Thoracic aorta (tissue), 2 donors: Measurements from ENCODE around the gene CCDC33. TPM values are rescaled to one million over a fixed set of nuclear protein-coding genes. Genes with fewer than 3 reads are reported as not detected.

Source experiments
- ATAC-seq: fragments of 150-250 bp; one replicate; pipeline ENCODE4 v1.8.0; 2017; ENCODE audit warnings: low read depth; ENCODE audit not compliant: insufficient number of reproducible peaks, low FRiP score
- DNase-seq: peaks from one replicate; pipeline ENCODE4 v3.0.0-alpha.2; 2020; ENCODE audit warnings: low spot score
- H3K27ac ChIP-seq, 2 donors: fragments of 200-600 bp; sonication (generic); 1 replicate in 1 of 2; 2 replicates in 1 of 2; pipeline ENCODE4 v1.5.1; 2016; ENCODE audit warnings: mild to moderate bottlenecking in 2 of 2, moderate library complexity in 2 of 2
- H3K27me3 ChIP-seq: fragments of 200-600 bp; sonication (generic); replicated peaks from 2 replicates; pipeline ENCODE4 v1.6.0; 2016; ENCODE audit warnings: mild to moderate bottlenecking; ENCODE audit not compliant: insufficient read depth
- H3K36me3 ChIP-seq: fragments of 200-600 bp; sonication (generic); one replicate; pipeline ENCODE4 v1.5.1; 2016
- H3K4me1 ChIP-seq, 2 donors: fragments of 200-600 bp; sonication (generic); 1 replicate in 1 of 2; 2 replicates in 1 of 2; pipeline versions ENCODE4 v1.5.1 to v1.6.0; 2016; ENCODE audit warnings: low read depth in 2 of 2, mild to moderate bottlenecking in 1 of 2; ENCODE audit not compliant: control insufficient read depth in 1 of 2
- H3K4me3 ChIP-seq: fragments of 200-600 bp; sonication (generic); 2 replicates; pipeline ENCODE4 v1.5.1; 2016; ENCODE audit warnings: mild to moderate bottlenecking
- H3K9me3 ChIP-seq: fragments of 200-600 bp; sonication (generic); 2 replicates; pipeline ENCODE4 v1.5.1; 2016
- CTCF ChIP-seq: fragments of 200-600 bp; sonication (generic); IDR thresholded peaks from one replicate; pipeline ENCODE4 v1.5.1; 2019; ENCODE audit warnings: antibody characterized with exemption
- total RNA-seq, 2 donors: library from RNA; depleted of rRNA; stranded (reverse); fragments of >200 nt; gene quantifications; one replicate each; pipeline versions ENCODE4 v1.1.0 to v1.2.3, GENCODE V29; 2016

The CCDC33 gene
- total RNA-seq, 2 donors from 2014 or later, result not detected

GRCh38 chr15:74208901-74209559 is 27.1 kb upstream of the CCDC33 start:
- no peaks in the 10 kb centered on the region for H3K36me3 ChIP-seq
- no peak overlapping the region for H3K4me3 ChIP-seq
- no peak overlapping the region for H3K27ac ChIP-seq
- peaks cover 5 to 62% of the 10 kb centered on the region in 2 donors for H3K4me1 ChIP-seq
- TF ChIP-seq CTCF, result no peak
- no peaks in the 10 kb centered on the region for H3K9me3 ChIP-seq
- H3K27me3 ChIP-seq, result no peaks in the 10 kb centered on the region
- DNase-seq, result no peak
- no peak for ATAC-seq

- no peak for ATAC-seq
- Histone ChIP-seq H3K27ac (no peak overlapping the region), H3K4me3 (no peak overlapping the region)
Measured at GRCh38 chr15:74209560-74209958, 26.6 kb upstream of the CCDC33 start.

GRCh38 chr15:74209997-74210671 is 26.0 kb upstream of the CCDC33 start:
- H3K27ac ChIP-seq, result peak overlapping the region; percentile 30 to 51
- no peaks in the 10 kb centered on the region for H3K36me3 ChIP-seq
- H3K4me1 ChIP-seq, result peaks cover 0 to 51% of the 10 kb centered on the region in 2 donors
- ATAC-seq (peak; percentile 71), DNase-seq (no peak)
- no peaks in the 10 kb centered on the region for H3K27me3 ChIP-seq
- TF ChIP-seq CTCF, result no peak
- no peak overlapping the region for H3K4me3 ChIP-seq
- H3K9me3 ChIP-seq, result no peaks in the 10 kb centered on the region

More at GRCh38 chr15:74209560-74209958, 26.6 kb upstream of the CCDC33 start:
- H3K36me3 ChIP-seq, result no peaks in the 10 kb centered on the region
- no peaks in the 10 kb centered on the region for H3K27me3 ChIP-seq
- DNase-seq, result no peak
- TF ChIP-seq CTCF, result peak; percentile 5
- peaks cover 1 to 57% of the 10 kb centered on the region in 2 donors for H3K4me1 ChIP-seq
- H3K9me3 ChIP-seq, result no peaks in the 10 kb centered on the region

DNA sequence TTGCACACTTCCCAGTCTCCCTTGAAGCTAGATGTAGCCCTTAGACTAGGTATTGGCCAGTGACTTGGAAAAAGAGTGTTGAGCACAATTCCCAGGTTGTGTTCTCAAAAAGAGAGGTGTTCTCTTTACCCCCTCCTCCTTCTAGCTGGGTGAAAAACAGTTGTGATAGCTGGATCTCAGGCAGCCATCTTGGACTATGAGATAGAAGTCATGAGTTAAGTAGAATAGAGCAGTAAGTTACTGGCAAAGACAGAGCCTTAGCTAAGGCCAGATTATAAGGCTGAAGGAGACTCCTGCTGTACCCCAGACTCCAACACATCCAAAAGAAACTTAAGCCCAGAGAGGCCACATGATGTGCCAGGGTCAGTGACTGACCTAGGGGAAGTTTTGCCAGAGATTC is 25.4 kb upstream of the CCDC33 start:
- no peak for DNase-seq
- no peak for TF ChIP-seq CTCF
- no peaks in the 10 kb centered on the region for H3K27me3 ChIP-seq
- no peaks in the 10 kb centered on the region for H3K36me3 ChIP-seq
- peak; percentile 7 for ATAC-seq
- H3K9me3 ChIP-seq, result no peaks in the 10 kb centered on the region
- H3K4me1 ChIP-seq, result peaks cover 0 to 45% of the 10 kb centered on the region in 2 donors
- H3K27ac ChIP-seq, result peak overlapping the region; percentile 30 to 51
- H3K4me3 ChIP-seq, result no peak overlapping the region

- no peak for TF ChIP-seq CTCF
- no peak for ATAC-seq
- H3K36me3 ChIP-seq, result no peaks in the 10 kb centered on the region
Measured at GRCh38 chr15:74211656-74212055, 24.5 kb upstream of the CCDC33 start.

More at GRCh38 chr15:74211656-74212055, 24.5 kb upstream of the CCDC33 start:
- no peaks in the 10 kb centered on the region for H3K9me3 ChIP-seq
- no peaks in the 10 kb centered on the region for H3K27me3 ChIP-seq
- peaks cover 0 to 36% of the 10 kb centered on the region in 2 donors for H3K4me1 ChIP-seq
- H3K4me3 ChIP-seq, result no peak overlapping the region
- H3K27ac ChIP-seq, result no peak overlapping the region
- no peak for DNase-seq
